ENCODE results near the gene FLCN.
"Not testable (repeated sequence)": the region's sequence is repeated elsewhere in the genome, so short reads cannot be mapped to it uniquely, and the experiment has no call there.

FLCN gene

DNA sequence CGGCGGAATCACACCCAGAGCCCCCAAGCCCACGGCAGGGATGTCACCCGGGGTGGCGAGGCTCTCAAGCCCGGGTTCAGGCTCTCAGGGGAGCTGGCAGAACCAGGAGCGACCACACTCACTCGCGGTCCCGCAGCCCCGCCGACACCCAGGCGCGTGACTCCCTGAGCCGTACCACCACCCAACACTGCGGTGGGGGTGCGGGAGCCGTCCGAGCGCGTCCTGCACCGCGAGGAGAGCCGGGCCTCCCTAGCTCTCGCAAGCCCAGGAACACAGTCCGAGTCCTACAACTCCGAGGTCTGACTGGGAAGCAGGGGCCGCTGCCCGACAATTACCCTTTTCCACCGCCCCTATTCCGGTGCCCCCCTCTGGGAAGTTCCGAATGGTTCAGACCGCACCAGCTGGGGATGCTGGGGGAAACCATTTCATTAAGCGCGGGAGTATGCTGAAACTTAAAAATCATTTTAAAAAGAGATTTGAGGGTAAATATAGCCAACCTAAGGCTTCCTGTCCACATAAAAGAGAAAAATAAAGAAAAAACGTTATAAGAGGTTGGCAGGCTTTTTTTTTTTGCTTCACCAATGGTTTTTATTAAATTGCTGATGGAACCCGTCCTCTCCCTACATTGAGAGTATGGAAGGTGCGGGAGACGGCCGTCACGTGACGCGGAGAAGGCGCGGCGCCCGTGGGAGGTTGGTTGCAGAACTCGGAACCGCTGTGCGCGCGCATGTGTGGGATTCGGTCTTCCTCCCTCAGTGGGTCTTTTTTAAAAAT lies at the start of gene FLCN:
Gene FLCN, minus strand, starts transcription at position 143 of the 774 bp plus-strand sequence. CDS start 9,031 bp downstream, outside the sequence.
- no peak for DNase-seq

- DNase-seq = no peak
Measured at GRCh38 chr17:17285951-17286350, 49.0 kb upstream of the FLCN start.

- peak; percentile 60 for DNase-seq
Measured at GRCh38 chr17:17280613-17281549, 43.9 kb upstream of the FLCN start, which contains the start of gene COPS3. Gene COPS3 (minus strand): TSS chr17:17281246. CDS start chr17:17281186, 60 bp downstream.

- no peak for DNase-seq
Measured at GRCh38 chr17:17279316-17279715, 42.3 kb upstream of the FLCN start.

- DNase-seq = not testable (repeated sequence)
Measured at GRCh38 chr17:17277431-17277830, 40.5 kb upstream of the FLCN start.

DNA sequence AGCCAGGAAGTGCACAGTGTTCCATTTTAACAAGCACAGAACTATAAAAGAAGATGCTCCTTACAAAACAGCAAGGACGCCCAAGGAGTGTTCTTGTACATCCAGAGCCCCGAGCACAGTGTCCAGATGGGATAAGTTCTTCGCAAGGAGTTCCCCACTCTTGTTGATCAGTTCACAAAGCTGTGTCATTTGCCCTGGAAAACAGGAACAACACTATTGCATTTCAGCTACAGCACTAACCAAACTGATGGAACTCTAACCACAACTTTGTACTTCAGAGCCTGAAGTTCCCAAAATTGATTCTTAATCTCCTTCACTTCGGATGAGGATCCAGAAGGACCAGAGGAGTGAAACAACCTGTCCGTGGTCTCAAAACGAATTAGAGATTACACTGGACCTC lies 39.0 kb upstream of the FLCN start:
- DNase-seq = no peak

DNA sequence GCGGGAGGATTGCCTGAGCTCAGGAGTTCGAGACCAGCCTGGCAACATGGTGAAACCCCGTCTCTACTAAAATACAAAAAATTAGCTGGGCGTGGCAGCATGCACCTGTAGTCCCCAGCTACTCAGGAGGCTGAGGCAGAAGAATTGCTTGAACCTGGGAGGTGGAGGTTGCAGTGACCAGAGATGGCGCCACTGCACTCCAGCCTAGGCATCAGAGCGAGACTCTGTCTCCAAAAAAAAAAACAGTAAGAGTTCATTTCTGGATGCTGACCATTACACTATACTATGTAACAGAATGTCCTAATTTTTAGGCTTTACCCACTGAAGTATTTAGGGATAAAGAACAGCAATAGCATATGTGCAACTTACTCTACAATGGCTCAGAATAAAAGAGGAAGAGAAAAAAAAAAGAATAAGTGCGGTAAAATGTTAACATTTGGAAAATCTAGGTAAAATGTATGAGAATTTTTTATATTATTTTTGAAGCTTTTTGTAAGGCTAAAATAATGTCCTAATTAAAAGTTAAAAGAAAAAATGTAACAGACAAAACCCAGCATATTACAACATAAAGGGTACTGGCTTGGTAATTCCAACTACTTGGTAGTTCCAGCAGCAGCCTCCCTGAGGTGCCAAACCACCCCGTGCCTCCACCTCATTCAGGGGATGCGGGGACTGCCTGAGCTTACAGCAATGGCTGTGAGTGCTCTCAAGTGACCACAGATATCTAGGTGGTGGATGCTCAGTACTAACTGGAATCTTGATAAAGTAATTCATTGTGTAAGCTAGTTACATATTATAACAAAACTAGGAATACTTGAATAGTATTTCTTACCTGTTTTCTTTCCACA lies 33.2 kb upstream of the FLCN start:
- no peak for DNase-seq

DNA sequence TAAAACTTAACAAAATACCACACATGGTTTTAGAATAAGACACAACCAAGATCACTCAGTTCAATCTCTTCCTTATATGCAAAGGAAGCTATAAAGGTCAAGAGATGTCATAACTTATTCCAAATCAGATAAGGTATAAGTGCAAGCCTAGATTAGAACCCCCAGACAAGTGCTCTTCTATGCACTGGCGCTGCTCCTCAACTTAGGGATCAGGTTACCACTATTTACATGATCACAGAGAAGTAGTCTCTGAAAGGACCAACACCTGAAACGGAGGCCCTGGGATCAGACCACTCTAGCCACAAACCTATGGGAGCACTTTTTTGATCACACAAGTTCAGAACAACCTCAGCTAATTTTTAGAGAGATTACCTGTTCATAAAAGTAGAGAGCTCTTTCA lies 27.5 kb upstream of the FLCN start:
- DNase-seq = peak; percentile 0

DNA sequence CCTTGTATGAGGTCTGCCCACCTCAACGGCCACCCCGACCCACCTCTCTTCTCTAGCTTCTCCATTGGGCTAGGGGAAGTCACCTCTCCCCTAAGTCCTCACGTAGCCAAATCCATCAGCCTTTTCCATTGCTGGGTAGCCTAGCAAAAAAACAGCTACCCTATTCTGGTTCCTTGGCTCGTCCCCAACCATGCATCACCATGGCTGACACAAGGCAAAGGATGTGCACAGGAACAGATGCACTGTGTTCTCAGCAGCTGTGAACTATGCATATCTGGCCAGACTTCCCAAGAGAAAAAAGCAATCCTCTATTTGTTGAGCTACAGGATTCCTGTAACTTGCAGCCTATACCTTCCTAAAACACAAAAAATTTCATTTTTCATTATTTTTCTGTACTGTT lies 22.0 kb upstream of the FLCN start:
- no peak for DNase-seq

DNA sequence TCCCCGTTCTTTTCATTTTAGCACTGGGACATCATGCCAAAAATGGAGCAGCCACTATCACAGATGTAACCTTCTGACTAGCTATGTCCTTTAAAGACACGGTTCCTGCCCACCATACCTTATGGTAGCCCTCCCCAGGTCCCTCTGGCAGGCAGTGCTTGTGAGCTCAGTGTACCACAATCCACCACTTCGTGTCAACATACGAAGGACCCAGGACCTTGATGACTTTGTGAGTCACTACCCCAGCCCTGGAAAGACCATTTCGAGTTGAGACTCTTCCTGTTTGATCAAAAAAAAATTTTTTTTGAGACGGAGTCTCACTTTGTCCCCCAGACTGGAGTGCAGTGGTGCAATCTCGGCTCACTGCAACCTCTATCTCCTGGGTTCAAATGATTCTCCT lies 21.0 kb upstream of the FLCN start:
- DNase-seq = no peak

GRCh38 chr17:17256316-17256715 lies 19.3 kb upstream of the FLCN start:
- DNase-seq = no peak

DNA sequence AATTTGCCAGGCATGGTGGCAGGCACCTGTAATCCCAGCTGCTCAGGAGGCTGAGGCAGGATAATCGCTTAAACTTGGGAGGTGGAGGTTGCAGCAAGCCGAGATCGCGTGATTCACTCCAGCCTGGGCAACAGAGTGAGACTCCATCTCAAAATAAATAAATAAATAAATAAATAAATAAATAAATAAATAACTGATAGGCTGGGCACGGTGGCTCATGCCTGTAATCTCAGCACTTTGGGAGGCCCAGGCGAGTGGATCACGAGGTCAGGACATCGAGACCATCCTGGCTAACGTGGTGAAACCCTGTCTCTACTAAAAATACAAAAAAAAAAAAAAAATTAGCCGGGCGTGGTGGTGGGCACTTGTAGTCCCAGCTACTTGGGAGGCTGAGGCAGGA lies 18.7 kb upstream of the FLCN start:
- DNase-seq = not testable (repeated sequence)

- DNase-seq = no peak
Measured at GRCh38 chr17:17254036-17254435, 17.1 kb upstream of the FLCN start.

DNA sequence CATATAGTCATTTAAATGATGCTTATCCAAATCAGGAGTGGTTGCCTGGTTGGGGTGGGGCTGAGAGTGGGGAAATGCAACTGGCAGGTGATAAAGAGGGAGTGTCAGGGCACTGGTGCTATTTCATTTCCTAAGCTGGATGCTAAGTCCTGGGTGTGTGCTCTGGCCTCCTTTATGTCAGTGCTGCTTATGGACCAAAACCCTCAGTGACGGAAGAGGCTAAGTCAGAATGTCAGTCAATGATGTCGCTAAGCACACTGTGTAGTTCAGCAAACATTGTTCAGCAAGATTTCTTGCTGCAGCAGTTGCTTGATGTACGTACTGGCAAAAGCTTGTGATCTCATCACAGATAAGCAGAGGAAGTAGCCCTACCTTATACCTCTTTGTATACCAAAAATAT lies 16.4 kb upstream of the FLCN start:
- DNase-seq = no peak

DNA sequence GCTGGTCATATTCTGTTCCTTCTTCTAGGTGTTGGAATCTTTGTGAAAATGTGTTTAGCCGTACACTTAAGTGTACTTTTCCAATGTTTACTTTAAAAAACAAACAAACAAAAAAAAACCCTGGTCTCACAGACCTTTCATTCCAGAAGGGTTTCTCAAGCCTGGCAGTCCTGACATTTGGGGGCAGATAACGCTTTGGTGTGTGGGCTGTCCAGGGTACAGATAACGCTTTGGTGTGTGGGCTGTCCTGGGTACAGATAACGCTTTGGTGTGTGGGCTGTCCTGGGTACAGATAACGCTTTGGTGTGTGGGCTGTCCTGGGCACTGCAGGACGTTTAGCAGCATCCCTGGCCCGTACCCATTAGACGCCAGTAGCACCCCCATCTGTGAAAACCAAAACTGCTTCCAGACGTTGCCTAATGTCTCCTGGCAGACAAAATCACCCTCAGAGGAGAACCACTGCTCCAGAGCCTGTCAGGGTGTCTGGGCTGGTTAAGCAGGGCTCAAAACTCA lies 15.2 kb upstream of the FLCN start:
- DNase-seq = no peak

- no peak for DNase-seq
Measured at GRCh38 chr17:17246879-17247278, 9.9 kb upstream of the FLCN start.

- DNase-seq = no peak
Measured at GRCh38 chr17:17243163-17243562, 6.2 kb upstream of the FLCN start.

DNA sequence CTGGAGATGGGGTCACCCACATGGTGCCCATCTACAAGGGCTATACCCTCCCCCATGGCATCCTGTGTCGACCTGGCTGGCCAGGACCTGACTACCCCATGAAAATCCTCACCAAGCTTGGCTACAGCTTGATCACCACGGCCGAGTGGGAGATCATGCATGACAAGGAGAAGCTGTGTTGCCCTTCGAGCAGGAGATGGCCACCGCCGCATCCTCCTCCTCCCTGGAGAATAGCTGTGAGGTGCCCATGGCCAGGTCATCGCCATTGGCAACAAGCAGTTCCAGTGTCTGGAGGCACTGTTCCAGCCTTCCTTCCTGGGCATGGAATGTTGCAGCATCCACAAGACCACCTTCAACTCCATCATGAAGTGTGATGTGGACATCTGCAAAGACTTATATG lies 5.3 kb upstream of the FLCN start:
- DNase-seq = no peak

- DNase-seq = no peak
Measured at GRCh38 chr17:17241656-17242055, 4.7 kb upstream of the FLCN start.

GRCh38 chr17:17239832-17240231 lies 2.9 kb upstream of the FLCN start:
- DNase-seq = no peak

DNA sequence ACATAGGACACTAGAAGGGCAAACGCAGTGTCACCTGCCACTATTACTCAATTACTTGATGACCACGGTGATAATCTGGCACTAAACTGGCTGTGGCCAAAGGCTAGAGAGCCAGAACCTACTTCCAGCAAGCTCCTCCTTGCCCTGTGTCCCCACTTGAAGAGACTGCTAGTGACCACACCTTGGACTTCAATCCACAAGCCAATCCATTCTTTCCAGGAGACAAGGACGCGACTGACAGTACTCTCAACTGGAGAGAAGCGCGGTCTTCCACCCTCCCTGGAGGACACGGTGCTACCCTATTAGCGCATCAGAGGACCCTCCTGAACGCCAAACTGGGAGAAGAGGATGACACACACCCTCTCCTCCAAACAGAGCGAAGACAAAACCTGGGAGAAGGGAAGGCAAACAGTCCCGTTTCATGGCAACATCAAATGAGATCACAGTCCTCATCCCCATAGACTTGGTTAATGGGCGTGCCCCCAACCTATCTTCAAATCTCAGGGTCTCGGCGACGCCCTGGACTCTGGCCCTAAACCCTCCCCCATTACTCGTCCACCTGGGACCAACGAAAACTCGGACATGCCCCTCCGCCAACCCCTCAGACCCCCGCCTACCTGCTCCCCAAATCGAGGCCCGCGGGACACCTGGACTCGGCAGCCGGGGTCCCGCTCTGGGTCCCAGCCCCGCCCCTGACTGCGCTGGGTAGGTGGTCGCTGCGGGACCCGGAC lies 508 bp downstream of the FLCN start:
- DNase-seq = no peak
